ENCODE results near the gene NHLRC4. TPM values are rescaled to one million over a fixed set of nuclear protein-coding genes. Genes with fewer than 3 reads are reported as not detected.

The NHLRC4 gene
- total and polyA plus RNA-seq, 2 of the 13 experiments (the other 11 are each of a cell fraction or from before 2014, with no cell fraction given) = 0.40 to 0.59 TPM

- TF ChIP-seq ZNF337 (CRISPR knock-in tag; IDR thresholded peaks at IDR 0.05; ENCODE audit: borderline replicate concordance, low read depth) = peak; percentile 79; the same call in 1 of the 2 replicates
- TF ChIP-seq ATF7 (IDR thresholded peaks at IDR 0.05) = no peak
- no peak for TF ChIP-seq ATF7 (CRISPR knock-in tag; IDR thresholded peaks at IDR 0.05)
- peak; percentile 67; the same call in 1 of the 2 replicates for TF ChIP-seq GMEB1 (CRISPR knock-in tag; IDR thresholded peaks at IDR 0.05; ENCODE audit: borderline replicate concordance)
- TF ChIP-seq PAWR (CRISPR knock-in tag; IDR thresholded peaks at IDR 0.05; ENCODE audit: borderline replicate concordance) = no peak
- TF ChIP-seq GZF1 (CRISPR knock-in tag; IDR thresholded peaks at IDR 0.05) = peak; percentile 66; the same call in 1 of the 2 replicates
- TF ChIP-seq ZNF207 (IDR thresholded peaks at IDR 0.05; ENCODE audit: borderline replicate concordance) = no peak
- no peak for TF ChIP-seq CREBL2 (CRISPR knock-in tag; IDR thresholded peaks at IDR 0.05; ENCODE audit: borderline replicate concordance)
- no peak for TF ChIP-seq RELA (CRISPR knock-in tag; IDR thresholded peaks at IDR 0.05)
- peak; percentile 88 for TF ChIP-seq ZNF263 (CRISPR knock-in tag; IDR thresholded peaks at IDR 0.05)
- peak; percentile 62; the same call in 1 of the 2 replicates for TF ChIP-seq ZNF788 (CRISPR knock-in tag; IDR thresholded peaks at IDR 0.05; ENCODE audit: borderline replicate concordance)
- peak; percentile 68 for TF ChIP-seq ZBTB33 (CRISPR knock-in tag; IDR thresholded peaks at IDR 0.05)
- no peak for TF ChIP-seq ATM (IDR thresholded peaks at IDR 0.05; ENCODE audit: borderline replicate concordance)
- no peak for TF ChIP-seq ZNF3 (CRISPR knock-in tag; IDR thresholded peaks at IDR 0.05)
- no peak for TF ChIP-seq ZNF432 (CRISPR knock-in tag; IDR thresholded peaks at IDR 0.05; ENCODE audit: borderline replicate concordance)
- TF ChIP-seq ZNF839 (CRISPR knock-in tag; IDR thresholded peaks at IDR 0.05; ENCODE audit: borderline replicate concordance) = no peak
- no peak for TF ChIP-seq ATF1 (CRISPR knock-in tag; IDR thresholded peaks at IDR 0.05)
- no peak for TF ChIP-seq ZFP90 (CRISPR knock-in tag; IDR thresholded peaks at IDR 0.05; ENCODE audit: borderline replicate concordance)
- 0 out of 2 replicates have a peak, but pooled peaks have one; percentile 58 for TF ChIP-seq ZNF619 (CRISPR knock-in tag; IDR thresholded peaks at IDR 0.05)
- TF ChIP-seq KLF12 (CRISPR knock-in tag; IDR thresholded peaks at IDR 0.05; ENCODE audit: borderline replicate concordance) = no peak
- TF ChIP-seq E2F1 (CRISPR knock-in tag; IDR thresholded peaks at IDR 0.05) = no peak
- no peak for TF ChIP-seq GMEB2 (CRISPR knock-in tag; IDR thresholded peaks at IDR 0.05; ENCODE audit: low read depth)
- no peak for TF ChIP-seq MYC (CRISPR knock-in tag; IDR thresholded peaks at IDR 0.05; ENCODE audit: borderline replicate concordance)
- no peak for TF ChIP-seq ZNF7 (CRISPR knock-in tag; IDR thresholded peaks at IDR 0.05)
- no peak for TF ChIP-seq CCDC6 (CRISPR knock-in tag; IDR thresholded peaks at IDR 0.05)
Measured at GRCh38 chr16:558298-559020, 8.3 kb upstream of the NHLRC4 start (continued).
